ENCODE results near the gene IRS2.

Gene IRS2

DNA sequence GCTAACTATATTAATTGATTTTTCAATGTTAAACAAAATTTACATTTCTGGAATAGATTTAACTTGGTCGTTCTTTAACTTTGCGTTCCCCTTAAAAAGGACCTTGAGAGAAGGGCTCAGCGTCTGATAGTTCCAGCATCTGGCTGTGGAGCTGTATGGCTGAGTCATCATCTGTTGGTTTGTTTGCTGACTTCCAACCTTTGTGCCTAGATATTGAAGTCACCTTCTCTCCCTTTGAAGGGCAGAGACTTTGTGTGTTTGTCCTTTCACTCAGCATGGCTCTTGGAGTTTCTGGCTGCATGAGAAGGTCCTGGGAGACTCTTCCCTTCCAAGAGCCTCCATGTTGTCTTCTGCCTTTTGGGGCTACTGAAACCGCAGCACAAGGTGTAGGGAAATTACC lies 16.6 kb upstream of the IRS2 start:
- DNase-seq: no peak

DNA sequence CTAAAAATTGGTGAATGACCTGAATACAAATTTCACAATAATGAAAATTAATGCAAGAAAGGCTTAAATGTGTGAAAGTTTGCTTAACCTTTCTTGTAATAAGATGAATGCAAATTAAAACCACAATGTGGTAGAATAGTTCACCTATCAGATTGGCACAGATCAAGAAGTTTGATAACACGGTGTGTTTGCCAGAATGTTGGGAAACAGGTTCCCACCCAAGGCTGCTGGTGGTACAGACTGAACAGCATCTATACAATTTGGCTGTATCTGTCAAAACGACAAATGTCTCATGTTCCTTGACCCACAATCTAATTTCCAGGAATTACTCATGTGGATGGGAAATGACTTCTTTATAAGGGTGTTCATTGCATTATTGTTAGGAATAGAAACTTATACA lies 8.6 kb upstream of the IRS2 start:
- DNase-seq: no peak

DNA sequence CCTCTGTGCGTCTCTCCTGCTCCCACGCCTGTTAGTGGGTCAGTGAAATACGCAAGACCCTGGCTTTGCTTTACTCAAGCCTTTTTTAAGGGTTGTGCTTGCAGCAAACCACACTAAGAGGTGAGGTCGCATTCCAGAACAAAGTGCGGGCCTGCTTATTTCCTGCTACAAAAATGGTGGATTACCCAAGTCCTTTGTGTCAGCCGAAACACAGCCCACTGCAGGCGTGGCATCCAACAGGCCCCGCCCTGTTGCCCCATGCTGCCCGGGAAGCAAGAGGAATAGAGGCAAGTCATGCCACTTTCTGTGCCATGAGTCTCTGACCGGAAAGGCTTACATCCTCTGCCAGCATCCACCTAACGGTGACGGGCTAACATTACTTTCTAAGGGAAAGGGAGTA lies 7.7 kb upstream of the IRS2 start:
- DNase-seq: no peak

DNA sequence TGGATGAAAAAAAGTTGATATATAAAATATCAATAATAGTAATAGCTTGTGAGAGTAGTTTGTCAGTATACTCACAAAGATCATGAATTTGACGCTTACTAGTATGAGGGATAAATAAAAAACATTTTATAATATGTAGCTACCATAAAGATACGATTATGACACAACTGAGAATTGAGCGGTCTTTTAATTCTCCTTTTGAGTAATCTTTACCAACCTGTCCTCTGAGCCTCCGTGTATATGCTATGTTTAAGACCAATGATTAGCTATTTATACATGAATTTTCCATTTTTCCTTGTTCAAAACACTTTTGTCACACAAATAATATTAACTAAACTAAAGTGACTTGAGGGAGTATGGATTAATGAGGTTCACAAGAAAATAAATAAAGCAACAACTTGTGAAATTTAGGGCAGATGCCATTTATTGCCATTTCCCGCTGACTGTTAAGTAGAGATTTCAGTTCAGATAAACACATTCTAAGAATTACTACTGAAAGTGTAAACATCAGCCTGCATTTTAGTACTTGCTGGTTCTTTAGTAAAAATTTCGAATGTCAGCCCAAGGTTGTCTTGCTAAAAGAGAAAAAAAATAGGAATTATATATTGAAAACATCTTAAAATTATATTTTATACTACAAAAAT lies 6.2 kb upstream of the IRS2 start:
- DNase-seq: no peak

DNA sequence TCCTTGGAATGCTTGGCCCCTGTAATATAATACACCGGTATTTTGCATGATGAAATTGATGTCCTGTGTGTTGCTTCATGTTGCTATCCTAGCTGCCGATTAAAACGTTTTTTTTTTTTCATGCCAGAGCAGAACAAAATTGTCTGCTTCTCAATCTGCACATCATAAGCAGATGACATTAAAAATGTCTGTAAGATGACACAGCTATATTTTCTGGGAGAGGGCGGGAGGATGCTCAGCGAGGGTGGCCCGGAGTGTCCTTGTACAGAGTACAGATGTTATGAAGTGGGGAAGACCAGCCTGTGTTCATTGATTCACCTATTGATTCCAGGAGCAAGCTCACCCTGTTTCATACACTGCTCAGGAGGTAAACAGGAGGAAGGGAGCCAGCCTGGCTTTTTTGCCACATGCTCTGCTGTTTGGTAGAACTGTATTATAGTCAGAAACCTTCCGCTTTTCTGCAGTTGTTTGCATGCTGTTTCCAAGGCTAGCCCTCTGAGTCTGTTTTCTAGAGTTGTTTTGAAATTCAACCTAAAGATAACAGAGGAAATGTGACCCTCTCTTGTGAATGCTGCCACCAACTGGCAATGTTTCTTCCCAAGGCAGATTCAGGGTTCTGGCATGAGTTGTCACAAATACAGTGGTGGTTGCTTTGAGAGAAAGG lies 4.7 kb upstream of the IRS2 start:
- DNase-seq: no peak

DNA sequence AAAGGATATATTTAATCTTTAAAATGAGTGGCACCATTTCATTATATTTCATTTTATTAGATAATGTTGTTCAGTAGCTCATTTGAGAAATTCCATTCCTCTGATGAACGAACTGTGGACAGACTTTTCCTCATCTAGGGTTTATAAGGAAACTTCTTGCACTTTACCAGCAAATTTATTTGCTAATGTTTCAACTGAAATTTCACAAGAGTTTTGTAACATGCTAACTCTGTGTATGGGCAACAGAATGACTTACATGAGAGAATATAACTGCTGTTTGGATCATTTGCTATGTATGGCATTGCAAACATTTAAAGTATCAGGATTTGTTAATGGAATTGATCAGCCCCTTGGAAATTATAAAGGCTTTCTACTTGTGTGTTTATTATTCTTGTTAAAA lies 3.7 kb upstream of the IRS2 start:
- no peak for DNase-seq

DNA sequence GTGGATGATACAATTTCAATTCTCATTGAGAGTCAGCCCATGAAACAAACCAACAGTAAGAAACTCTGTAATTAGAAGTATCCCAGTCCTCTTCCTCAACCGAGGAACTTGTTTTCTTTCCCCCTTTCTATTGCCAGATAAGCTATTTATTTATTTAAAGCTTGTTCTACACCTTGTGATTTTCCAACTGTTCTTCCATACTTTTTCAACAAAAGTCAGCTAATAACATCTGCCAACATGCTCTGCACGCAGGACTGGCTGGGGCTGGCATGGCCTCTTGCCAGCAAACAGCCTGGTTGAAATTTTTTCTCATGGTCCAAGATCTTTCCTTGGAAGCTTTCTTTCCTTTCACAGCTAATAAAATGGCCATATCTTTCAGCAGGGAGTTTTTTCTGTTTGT lies 2.9 kb upstream of the IRS2 start:
- DNase-seq: no peak

DNA sequence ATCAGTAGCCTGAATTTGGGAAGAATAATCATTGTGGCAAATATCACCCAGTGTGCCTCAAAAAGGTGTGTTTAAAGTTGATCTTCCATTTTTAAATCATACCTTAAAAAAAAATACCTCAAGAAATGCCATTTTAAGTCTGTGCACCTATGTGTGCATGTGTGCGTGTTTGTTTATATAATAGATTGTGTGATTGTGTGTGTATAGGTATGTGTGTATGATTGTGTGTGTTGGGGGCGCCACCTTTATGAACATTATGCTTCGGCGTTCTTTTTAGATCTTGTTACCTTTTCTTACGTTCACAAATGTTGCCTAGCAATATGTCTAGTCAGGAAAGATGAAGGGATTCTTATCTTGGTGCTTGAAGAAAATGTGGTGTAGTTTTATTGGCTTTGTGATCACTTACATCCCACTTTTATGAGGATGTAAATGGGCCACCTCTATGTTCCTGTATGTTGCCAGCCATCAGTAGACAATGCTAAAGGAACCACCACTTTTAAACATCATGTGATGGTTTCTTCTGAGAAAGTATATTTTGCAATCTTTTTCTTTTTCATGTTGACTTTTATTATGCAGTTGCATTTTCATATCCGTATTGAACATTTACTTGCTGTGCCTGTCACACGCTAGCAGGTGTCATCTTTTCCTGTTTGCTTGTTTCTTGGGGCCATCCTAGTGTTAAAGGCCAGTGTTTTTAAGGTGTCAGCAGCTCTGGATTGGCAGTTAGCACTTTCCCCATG lies 2.2 kb upstream of the IRS2 start:
- no peak for DNase-seq

DNA sequence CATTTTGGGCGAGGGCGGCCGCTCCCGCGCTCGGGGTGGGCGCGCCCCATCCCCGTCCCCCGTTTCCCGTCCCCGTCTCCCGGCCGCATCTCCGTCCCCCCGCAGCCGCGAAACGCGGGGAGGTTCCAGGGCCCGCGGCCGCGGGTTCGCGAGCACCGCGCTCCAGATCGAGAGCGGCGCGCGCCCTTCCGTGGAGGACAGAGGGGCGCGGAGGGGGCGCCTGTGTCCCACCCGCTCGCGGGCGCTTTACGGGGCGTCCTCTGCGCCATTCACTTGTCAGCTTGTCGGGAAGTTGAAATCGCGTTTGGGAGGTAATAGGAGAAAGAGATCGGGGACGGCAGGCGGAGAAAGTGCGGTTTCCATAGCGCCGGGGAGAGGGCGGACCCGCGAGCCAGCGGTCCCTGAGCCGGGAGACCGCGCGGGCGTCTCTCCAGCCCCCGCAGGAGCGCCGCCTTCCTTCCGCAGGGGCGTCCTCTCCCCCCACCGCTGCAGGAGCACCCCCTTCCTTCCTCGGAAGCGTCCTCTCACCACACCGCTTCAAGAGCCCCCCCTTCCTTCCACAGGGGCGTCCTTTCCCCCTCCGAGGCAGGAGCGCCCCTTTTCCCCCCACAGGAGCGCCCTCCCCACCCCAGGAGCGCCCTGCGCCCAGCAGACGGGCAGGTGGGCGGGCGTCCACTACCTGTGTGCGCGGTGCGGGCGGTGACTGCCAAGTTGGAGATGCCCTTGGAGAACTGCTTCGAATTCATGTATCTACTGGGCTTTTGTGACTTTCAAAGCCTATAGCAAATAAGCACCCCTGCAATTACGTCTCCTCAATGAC lies 962 bp upstream of the IRS2 start:
- peak; percentile 64 for DNase-seq

DNA sequence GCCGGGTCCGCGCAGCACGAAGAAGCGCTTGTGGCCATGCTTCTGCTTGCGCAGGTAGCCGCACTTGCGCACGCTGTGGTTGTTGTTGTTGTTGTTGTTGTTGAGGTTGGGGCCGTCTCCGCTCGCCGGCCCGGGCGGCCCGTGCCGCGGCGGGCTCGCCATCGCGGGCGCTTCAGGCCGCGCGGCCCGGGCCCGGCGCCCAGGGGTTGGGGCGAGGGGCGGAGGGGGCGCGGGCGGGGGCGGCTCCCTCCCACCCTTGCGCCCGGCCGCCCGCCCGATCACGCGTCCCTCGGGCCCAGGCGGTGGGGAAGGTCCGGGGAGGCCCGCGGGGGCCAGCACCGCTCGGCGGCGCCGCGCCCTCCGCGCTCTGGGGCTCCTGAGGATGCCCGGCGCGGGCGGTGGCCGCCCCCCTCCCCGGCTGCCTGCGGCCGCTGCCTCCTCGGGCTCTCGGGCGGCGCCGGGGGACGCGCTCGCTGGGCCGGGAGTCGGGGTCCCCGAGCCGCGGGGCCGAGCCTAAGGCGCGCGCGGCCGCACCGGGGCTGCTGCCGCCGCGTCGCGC lies 412 bp downstream of the IRS2 start:
- DNase-seq: peak; percentile 58

DNA sequence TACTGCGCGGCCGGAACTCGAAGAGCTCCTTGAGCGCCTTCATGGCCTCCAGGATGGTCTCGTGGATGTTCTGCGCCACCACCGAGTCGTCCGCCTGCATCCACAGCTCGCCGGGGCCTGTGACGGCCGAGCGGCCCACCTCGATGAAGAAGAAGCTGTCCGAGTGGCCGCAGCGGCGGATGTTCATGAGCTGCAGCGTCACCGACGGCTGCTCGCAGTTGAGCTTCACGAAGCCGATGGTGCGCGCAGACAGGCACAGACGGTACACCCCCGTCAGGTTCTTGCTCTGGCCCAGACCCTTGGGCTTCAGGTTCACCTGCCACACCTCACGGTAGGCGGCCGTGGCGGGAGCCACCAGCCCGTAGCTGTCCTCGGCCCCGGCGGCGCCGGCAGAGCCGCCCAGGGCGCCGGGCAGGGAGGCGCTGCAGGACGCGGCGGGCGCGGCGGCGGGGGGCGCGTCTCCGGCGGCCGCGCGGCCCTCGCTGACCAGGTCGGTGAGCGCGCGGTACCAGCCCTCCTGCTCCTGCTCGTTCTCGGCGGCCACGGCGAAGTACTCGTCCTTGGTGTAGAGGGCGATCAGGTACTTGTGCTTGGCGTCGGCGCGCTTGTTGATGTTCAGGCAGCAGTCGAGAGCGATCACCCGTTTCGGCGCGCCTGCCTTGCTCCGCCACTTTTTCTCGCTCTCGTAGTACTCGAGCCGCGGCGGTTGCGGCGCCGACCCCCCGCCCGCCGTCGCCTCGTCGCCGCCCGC lies 1.1 kb downstream of the IRS2 start:
- peak; percentile 72 for DNase-seq

DNA sequence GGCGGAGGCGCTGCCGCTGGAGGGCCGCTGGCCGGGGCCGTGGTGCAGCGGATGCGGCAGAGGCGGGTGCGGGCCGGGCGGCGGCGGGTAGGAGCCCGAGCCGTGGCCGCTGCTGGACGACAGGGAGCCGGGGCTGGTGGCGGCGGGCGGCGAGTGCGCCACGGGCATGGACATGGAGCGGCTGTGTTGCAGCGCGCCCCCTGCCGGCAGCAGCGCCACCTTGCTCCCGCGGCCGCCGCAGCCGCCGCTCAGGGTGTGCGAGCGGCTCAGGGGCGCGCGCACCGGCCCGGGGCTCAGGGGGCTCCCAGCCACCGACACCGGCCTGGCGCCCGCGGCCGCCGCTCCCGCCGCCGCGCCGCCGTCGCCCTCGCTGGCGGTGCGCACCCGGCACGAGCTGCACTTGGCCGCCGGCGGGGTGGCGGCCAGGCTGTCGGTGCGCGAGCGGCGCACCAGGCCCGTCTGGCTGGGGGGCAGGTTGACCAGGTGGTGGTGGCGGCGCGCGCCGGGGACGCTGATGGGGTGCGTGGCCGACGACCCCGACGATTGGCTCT lies 1.7 kb downstream of the IRS2 start:
- peak; percentile 88 for DNase-seq

DNA sequence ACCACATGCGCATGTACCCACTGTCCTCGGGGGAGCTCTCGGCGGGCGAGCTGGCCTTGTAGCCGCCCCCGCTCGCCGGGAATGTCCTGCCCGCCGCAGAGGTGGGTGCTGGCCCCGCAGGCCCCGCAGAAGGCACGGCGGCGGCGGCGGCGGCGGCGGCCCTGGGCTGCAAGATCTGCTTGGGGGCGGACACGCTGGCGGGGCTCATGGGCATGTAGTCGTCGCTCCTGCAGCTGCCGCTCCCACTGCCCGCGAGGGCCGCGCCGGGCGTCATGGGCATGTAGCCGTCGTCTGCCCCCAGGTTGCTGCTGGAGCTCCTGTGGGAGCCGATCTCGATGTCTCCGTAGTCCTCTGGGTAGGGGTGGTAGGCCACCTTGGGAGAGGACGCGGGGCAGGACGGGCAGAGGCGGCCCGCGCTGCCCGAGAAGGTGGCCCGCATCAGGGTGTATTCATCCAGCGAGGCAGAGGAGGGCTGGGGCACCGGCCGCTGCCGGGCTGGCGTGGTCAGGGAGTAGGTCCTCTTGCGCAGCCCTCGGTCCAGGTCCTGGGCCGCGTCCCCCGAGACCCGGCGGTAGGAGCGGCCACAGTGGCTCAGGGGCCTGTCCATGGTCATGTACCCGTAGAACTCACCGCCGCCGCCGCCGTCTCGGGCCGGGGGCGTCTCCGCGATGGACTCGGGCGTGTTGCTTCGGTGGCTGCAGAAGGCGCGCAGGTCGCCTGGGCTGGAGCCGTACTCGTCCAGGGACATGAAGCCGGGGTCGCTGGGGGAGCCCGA lies 2.4 kb downstream of the IRS2 start:
- DNase-seq: no peak

DNA sequence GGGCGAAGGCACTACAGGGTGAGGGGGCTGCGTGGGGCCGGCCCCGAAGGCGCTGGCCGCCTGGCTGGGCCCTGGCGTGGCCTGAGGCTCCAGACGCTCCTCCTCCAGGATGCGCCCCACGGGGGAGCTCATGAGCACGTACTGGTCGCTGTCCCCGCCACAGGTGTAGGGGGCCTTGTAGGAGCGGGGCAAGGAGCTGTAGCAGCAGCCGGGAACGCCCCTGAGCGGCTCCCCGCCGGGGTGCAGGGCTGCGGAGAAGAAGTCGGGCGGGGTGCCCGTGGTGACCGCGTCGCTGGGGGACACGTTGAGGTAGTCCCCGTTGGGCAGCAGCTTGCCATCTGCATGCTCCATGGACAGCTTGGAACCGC lies 3.0 kb downstream of the IRS2 start:
- DNase-seq: no peak

DNA sequence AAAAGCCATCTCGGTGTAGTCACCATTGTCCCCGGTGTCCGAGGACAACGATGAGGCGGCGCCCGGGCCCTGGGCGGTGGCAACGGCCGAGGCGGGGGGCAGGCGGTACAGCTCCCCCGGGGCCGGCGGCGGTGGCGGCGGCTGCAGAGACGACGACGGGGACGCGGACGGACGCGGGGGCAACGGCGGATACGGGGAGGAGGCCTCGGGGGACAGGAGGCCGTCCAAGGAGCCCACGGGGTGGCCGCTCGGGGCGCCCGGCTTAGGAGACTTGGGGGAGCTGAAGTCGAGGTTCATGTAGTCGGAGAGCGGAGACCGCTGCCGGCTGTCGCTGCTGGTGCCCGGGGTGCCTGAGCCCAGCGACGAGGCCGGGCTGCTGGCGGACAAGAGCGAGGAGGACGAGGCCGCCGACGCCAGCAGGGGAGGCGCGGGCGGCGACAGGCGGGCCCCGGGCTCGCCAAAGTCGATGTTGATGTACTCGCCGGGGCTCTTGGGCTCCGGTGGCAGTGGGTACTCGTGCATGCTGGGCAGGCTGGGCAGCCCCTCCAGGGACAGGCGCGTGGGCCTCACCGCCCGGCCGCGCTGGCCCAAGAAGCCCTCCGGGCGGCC lies 3.5 kb downstream of the IRS2 start:
- DNase-seq: no peak

DNA sequence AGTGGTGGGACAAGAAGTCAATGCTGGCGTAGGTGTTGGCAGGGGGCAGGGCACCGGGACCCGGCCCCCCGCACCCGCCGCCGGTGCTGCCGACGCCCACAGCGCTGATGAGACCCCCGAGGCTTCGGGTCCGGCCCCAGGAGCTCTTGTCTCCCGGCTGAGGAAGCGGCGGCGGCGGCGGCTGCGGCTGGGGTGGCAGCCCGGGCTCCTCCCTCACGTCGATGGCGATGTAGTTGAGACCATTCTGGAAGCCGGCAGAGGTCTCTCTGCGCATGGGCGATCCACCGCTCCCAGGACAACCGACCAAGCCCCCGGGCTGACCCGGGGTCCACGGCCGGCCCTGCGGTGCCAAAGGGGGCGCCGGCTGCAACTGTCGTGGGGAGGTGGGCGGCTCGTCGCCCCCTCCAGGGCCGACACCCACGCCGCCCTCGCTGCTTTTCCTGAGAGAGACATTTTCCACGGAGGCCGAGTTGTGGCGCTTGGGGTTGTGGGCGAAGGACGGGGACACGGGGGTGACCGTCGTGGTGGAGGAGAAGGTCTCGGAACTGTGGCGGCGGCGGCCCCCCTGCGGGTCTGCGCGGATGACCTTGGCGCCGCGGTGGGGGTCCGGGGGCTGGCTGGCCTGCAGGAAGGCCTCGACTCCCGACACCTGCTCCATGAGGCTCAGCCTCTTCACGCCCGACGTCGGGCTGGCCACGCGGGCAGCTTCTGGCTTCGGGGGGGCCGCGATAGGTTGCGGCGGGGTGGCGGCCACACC lies 4.1 kb downstream of the IRS2 start:
- no peak for DNase-seq

DNA sequence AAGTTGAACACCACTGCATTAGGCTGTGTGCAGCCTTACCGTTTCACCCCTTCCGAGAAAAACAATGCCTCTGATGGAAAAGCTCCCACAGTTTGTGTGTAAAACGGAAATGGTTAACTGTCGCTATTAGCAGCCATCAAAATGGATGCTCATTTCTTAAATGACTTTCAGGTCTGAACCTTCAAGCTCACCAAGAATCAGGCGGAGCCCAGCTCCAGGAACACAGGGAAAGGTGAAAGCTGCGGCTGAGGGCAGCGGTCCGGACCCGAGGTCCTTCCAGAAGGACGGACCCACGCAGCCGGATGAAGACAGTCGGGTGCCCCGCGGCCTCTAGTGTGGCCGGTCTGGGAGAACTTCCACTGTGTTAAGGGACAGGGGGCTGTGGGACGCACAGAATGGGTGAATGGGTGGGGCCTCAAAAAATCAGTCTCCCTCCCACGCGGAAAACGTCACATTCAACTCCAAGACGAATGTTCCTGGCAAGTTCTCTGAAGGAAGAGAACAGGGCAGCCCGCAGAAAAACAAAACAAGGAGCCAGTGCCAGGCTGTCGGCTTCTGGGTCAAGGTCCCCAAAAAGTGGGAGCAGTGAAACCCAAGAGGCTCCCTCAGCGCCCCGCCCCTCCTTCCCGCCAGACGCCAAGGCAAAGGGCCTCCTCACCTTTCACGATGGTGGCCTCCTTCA lies 4.9 kb downstream of the IRS2 start:
- DNase-seq: no peak

DNA sequence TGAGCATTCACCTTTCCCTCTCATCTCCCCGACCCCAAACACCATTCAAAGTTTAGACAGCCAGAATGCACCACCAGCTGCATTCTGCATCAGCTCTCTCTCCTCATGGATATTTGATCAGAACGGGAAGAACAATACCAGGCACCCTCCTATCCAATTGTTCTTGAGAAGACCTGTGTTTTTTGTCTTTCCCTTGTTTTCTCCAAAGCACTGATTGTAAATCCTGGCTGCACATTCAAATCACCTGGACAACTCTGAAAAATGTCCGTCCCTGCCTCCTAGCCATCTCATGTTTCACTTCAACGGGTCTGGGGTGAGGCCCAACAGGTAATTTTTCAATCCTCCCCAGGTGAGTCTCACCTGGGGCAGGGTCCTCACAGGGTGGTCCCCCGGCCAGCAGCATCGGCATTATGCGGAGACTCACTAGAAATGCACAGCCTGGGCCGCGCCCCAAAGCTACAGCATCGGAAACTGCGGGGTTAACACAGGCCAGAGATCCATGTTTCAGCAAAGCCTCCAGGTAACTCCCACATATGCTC lies 5.5 kb downstream of the IRS2 start:
- DNase-seq: no peak

DNA sequence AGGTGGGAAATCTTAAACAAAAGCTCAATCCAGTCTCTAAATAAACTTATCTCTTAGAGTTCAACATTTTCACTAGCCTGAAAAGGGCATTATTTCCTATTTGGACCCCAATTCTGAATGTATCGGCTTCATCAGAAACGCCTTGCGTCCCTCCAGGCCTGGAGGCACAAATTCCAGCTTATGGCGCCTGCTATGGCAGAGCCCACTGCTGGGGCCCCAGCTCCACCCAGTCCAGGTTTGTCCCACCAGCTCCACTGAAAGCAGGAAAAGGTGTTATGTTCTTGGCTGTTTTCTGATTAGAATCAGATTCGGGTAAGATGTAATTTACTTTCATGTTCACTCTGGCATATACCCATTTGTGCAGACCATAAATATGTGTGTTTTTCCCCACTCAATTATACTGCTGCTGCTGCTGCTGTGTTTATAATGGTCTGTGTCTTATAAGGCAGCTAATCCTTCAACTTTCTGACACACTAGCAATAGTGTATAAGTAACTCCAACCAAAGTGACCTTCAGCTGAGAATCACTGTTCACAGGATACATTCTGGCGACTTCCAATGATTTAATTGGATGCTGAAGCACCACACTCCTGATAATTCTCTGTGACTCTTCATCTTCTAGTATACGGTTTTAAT lies 6.4 kb downstream of the IRS2 start:
- DNase-seq: no peak
